ENCODE results near the gene SAMD4B. TPM values are rescaled to one million over a fixed set of nuclear protein-coding genes. Genes with fewer than 3 reads are reported as not detected.
A peak's percentile ranks its signal among the peaks of the same experiment; 100 is the strongest.

SAMD4B gene
- total and polyA plus RNA-seq, 9 of the 15 experiments (the other 6 are each of a cell fraction or from before 2014, with no cell fraction given), result 3.4 to 90.5 (median 38.0) TPM

DNA sequence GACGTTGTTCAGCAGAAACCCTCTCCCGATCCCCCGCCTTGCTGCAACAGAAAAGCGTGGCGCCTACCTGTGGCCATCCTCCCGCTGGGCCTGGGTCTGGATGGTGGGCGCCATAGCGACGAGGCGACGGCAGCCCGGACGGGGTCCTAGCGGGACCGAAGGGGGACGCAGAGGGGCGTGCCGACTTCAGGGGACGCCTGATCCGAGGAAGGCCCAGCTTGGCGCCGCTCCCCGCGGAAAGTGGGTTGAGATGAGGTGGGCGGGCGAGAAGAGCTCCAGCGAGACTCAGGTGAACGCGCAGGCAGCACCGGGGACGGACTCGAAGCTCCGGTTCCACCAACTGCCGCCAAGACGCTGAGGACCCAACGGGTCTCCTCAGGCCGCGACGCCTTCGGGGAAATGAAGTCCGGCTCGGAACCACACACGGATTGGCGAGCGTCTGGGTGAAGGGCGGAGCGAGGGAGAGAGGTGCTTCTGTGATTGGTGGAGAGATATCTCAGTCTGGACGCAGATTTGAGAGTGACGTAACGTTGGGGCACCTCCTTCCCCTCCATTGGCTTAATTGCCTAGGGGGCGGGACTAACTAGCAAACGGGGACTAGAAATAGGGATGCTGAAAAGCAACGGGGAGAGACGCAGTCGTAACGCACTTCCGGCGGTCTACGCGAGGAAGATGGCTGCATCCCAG lies 48.7 kb downstream of the SAMD4B start, which contains the start of the genes MED29 and PAF1 (continued):
- TF ChIP-seq ZNF12 (CRISPR knock-in tag; IDR thresholded peaks at IDR 0.05) (0 out of 2 replicates have a peak, but pooled peaks have one; percentile 36), KAT8 (IDR thresholded peaks at IDR 0.05; ENCODE audit: low read depth) (no peak), RBBP5 (IDR thresholded peaks at IDR 0.05; ENCODE audit: borderline replicate concordance, insufficient read depth, low read length, poor library complexity, severe bottlenecking) (peak; percentile 83), ZNF324 (CRISPR knock-in tag; IDR thresholded peaks at IDR 0.05) (0 out of 2 replicates have a peak, but pooled peaks have one; percentile 29), ZNF696 (CRISPR knock-in tag; conservative IDR thresholded peaks at IDR 0.05) (no peak), GTF2A2 (tag; IDR thresholded peaks at IDR 0.05) (peak; percentile 11; the same call in 1 of the 2 replicates), TCF7L2 (IDR thresholded peaks at IDR 0.05; ENCODE audit: low read depth, low read length) (0 out of 2 replicates have a peak, but pooled peaks have one; percentile 7), MAX (CRISPR knock-in tag; IDR thresholded peaks at IDR 0.05) (peak; percentile 70), HMGN3 (IDR thresholded peaks at IDR 0.05; ENCODE audit: borderline replicate concordance, extremely low read depth, insufficient read length, low read depth, low read length) (peak; percentile 46), MECOM (CRISPR knock-in tag; IDR thresholded peaks at IDR 0.05) (no peak), ZKSCAN1 (IDR thresholded peaks at IDR 0.05; ENCODE audit: low read depth, low read length) (peak; percentile 35; the same call in 1 of the 2 replicates), CREM (IDR thresholded peaks at IDR 0.05; ENCODE audit: low read depth) (peak; percentile 96), CTCF (IDR thresholded peaks at IDR 0.05 in 2 of 3, conservative IDR thresholded peaks at IDR 0.05 in 1 of 3; ENCODE audit: insufficient read depth in 2 of 3, low read depth in 1 of 3, low read length in 3 of 3) (peak in 2 of 3 experiments; percentile 15 to 25; a peak in 3 of 6 replicates), SMC3 (conservative IDR thresholded peaks at IDR 0.05; ENCODE audit: insufficient read depth, low read depth, low read length) (0 out of 2 replicates have a peak, but pooled peaks have one; percentile 16), TAF1 (IDR thresholded peaks at IDR 0.05; ENCODE audit: control insufficient read depth, extremely low read depth, insufficient read depth, low read length, severe bottlenecking) (peak; percentile 62), FOS (IDR thresholded peaks at IDR 0.05; ENCODE audit: extremely low read depth, insufficient read length) (peak; percentile 95), MIER1 (IDR thresholded peaks at IDR 0.05; ENCODE audit: low read depth) (0 out of 2 replicates have a peak, but pooled peaks have one; percentile 20), FOXK2 (conservative IDR thresholded peaks at IDR 0.05 in 1 of 2, IDR thresholded peaks at IDR 0.05 in 1 of 2; ENCODE audit: low read depth in 2 of 2) (peak in 1 of 2 experiments; percentile 71; a peak in 1 of 4 replicates)
- TF ChIP-seq, protein P1, sequence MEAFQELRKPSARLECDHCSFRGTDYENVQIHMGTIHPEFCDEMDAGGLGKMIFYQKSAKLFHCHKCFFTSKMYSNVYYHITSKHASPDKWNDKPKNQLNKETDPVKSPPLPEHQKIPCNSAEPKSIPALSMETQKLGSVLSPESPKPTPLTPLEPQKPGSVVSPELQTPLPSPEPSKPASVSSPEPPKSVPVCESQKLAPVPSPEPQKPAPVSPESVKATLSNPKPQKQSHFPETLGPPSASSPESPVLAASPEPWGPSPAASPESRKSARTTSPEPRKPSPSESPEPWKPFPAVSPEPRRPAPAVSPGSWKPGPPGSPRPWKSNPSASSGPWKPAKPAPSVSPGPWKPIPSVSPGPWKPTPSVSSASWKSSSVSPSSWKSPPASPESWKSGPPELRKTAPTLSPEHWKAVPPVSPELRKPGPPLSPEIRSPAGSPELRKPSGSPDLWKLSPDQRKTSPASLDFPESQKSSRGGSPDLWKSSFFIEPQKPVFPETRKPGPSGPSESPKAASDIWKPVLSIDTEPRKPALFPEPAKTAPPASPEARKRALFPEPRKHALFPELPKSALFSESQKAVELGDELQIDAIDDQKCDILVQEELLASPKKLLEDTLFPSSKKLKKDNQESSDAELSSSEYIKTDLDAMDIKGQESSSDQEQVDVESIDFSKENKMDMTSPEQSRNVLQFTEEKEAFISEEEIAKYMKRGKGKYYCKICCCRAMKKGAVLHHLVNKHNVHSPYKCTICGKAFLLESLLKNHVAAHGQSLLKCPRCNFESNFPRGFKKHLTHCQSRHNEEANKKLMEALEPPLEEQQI (IDR thresholded peaks at IDR 0.05), result no peak
- TF ChIP-seq, protein P2, sequence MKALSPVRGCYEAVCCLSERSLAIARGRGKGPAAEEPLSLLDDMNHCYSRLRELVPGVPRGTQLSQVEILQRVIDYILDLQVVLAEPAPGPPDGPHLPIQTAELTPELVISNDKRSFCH (CRISPR knock-in tag; IDR thresholded peaks at IDR 0.05), result no peak
- TF ChIP-seq, protein P2 (tag; IDR thresholded peaks at IDR 0.05), result peak; percentile 59; the same call in 1 of the 2 replicates

All from K562 (cell line).